ENCODE results near the gene AGXT.

Gene AGXT

GRCh38 chr2:240929364-240930095 is 60.9 kb downstream of the AGXT start:
- TF ChIP-seq, protein P1, sequence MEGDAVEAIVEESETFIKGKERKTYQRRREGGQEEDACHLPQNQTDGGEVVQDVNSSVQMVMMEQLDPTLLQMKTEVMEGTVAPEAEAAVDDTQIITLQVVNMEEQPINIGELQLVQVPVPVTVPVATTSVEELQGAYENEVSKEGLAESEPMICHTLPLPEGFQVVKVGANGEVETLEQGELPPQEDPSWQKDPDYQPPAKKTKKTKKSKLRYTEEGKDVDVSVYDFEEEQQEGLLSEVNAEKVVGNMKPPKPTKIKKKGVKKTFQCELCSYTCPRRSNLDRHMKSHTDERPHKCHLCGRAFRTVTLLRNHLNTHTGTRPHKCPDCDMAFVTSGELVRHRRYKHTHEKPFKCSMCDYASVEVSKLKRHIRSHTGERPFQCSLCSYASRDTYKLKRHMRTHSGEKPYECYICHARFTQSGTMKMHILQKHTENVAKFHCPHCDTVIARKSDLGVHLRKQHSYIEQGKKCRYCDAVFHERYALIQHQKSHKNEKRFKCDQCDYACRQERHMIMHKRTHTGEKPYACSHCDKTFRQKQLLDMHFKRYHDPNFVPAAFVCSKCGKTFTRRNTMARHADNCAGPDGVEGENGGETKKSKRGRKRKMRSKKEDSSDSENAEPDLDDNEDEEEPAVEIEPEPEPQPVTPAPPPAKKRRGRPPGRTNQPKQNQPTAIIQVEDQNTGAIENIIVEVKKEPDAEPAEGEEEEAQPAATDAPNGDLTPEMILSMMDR (conservative IDR thresholded peaks at IDR 0.05) = no peak
- H3K27ac ChIP-seq = no peak overlapping the region

Measured in VCaP (cell line).